HEK293 (cell line): ENCODE data around the gene MYCBPAP.

Experiments
- CTCF ChIA-PET: fragments of 350-600 bp; formaldehyde crosslinking; extraction: SDS; loops from one replicate; lab custom pipeline; 2021; ENCODE audit warnings: antibody characterized with exemption; lab: Yijun Ruan, JAX
- POLR2A ChIA-PET: fragments of 300-600 bp; formaldehyde crosslinking; extraction: SDS; loops from one replicate; lab custom pipeline; 2020; ENCODE audit warnings: antibody characterized with exemption, inconsistent platforms; lab: Yijun Ruan, JAX
- H3K27ac ChIP-seq: fragments of 200-500 bp; sonication (Bioruptor generic); 2 replicates; pipeline ENCODE4 v1.5.1; 2014; ENCODE audit warnings: low read depth, low read length, control low read depth, inconsistent platforms; ENCODE audit errors: extremely low read depth
- H3K36me3 ChIP-seq, 2 experiments: fragments of 200-500 bp in 1 of 2; sonication (Bioruptor generic) in 1 of 2; 1 replicate in 1 of 2; 2 replicates in 1 of 2; pipeline ENCODE4 v1.5.1; 2014 to 2017; ENCODE audit warnings: inconsistent platforms in 2 of 2, low read length in 2 of 2; ENCODE audit not compliant: control insufficient read depth in 2 of 2, insufficient read depth in 1 of 2
- H3K4me1 ChIP-seq: fragments of 200-500 bp; sonication (Bioruptor generic); 2 replicates; pipeline ENCODE4 v1.5.1; 2014; ENCODE audit warnings: mild to moderate bottlenecking, low read length, inconsistent platforms; ENCODE audit not compliant: control insufficient read depth, insufficient read depth
- H3K4me3 ChIP-seq: 2 replicates; pipeline ENCODE4 v1.5.1; 2011; ENCODE audit warnings: low read depth, mild to moderate bottlenecking, control low read depth, low read length, moderate library complexity
- H3K9me3 ChIP-seq: fragments of 200-500 bp; sonication (Bioruptor generic); 2 replicates; pipeline ENCODE4 v1.5.1; 2014; ENCODE audit warnings: low read depth, low read length, inconsistent platforms; ENCODE audit not compliant: control insufficient read depth, insufficient read depth
- EGR2 ChIP-seq: fragments of 450-650 bp; formaldehyde crosslinking; IDR thresholded peaks from 2 replicates; pipeline ENCODE4 v1.5.1; 2016; ENCODE audit warnings: low read depth, missing biosample characterization, missing genetic modification characterization
- PRDM2 ChIP-seq: fragments of 450-650 bp; formaldehyde crosslinking; IDR thresholded peaks from 2 replicates; pipeline ENCODE4 v1.5.1; 2016; ENCODE audit warnings: missing biosample characterization, missing genetic modification characterization, borderline replicate concordance
- ZNF16 ChIP-seq: fragments of 450-650 bp; formaldehyde crosslinking; IDR thresholded peaks from 2 replicates; pipeline ENCODE4 v1.5.1; 2016; ENCODE audit warnings: low read depth, missing biosample characterization, missing genetic modification characterization
- ZNF266 ChIP-seq: fragments of 450-650 bp; formaldehyde crosslinking; IDR thresholded peaks from 2 replicates; pipeline ENCODE4 v1.5.1; 2016; ENCODE audit warnings: missing biosample characterization, missing genetic modification characterization, low read depth
- ZNF37A ChIP-seq: fragments of 450-650 bp; IDR thresholded peaks from 2 replicates; pipeline ENCODE4 v1.5.1; 2018; ENCODE audit warnings: missing biosample characterization, missing genetic modification characterization
- ZNF394 ChIP-seq: fragments of 450-650 bp; formaldehyde crosslinking; IDR thresholded peaks from 2 replicates; pipeline ENCODE4 v1.5.1; 2016; ENCODE audit warnings: missing biosample characterization, missing genetic modification characterization, mild to moderate bottlenecking, moderate library complexity, borderline replicate concordance
- ZNF473 ChIP-seq: fragments of 450-650 bp; formaldehyde crosslinking; IDR thresholded peaks from 2 replicates; pipeline ENCODE4 v1.5.1; 2017; ENCODE audit warnings: missing biosample characterization, missing genetic modification characterization
- ZNF654 ChIP-seq: fragments of 450-650 bp; formaldehyde crosslinking; IDR thresholded peaks from 2 replicates; pipeline ENCODE4 v1.5.1; 2016; ENCODE audit warnings: low read depth, missing biosample characterization, missing genetic modification characterization
- ZNF664 ChIP-seq: fragments of 450-650 bp; formaldehyde crosslinking; IDR thresholded peaks from 2 replicates; pipeline ENCODE4 v1.5.1; 2016; ENCODE audit warnings: missing biosample characterization, missing genetic modification characterization
- ZNF76 ChIP-seq: fragments of 450-650 bp; formaldehyde crosslinking; IDR thresholded peaks from 2 replicates; pipeline ENCODE4; 2016; ENCODE audit warnings: low read depth, missing biosample characterization, missing genetic modification characterization, borderline replicate concordance
- TF ChIP-seq, protein P1 (sequence below): fragments of 450-650 bp; formaldehyde crosslinking; IDR thresholded peaks from 2 replicates; pipeline ENCODE4; 2016; ENCODE audit warnings: missing biosample characterization, missing genetic modification characterization
- TF ChIP-seq, protein P2 (sequence below): fragments of 450-650 bp; formaldehyde crosslinking; IDR thresholded peaks from 2 replicates; pipeline ENCODE4 v1.5.1; 2016; ENCODE audit warnings: missing biosample characterization, missing genetic modification characterization
- TF ChIP-seq, protein P3 (sequence below): fragments of 450-650 bp; formaldehyde crosslinking; IDR thresholded peaks from 2 replicates; pipeline ENCODE4 v1.5.1; 2017; ENCODE audit warnings: missing biosample characterization, missing genetic modification characterization
- TF ChIP-seq, protein P4 (sequence below): fragments of 450-650 bp; formaldehyde crosslinking; conservative IDR thresholded peaks from 2 replicates; pipeline ENCODE4 v1.5.1; 2016; ENCODE audit warnings: low read depth, missing biosample characterization, missing genetic modification characterization
- TF ChIP-seq, protein P5 (sequence below): fragments of 450-650 bp; formaldehyde crosslinking; IDR thresholded peaks from 2 replicates; pipeline ENCODE4 v1.5.1; 2016; ENCODE audit warnings: missing biosample characterization, missing genetic modification characterization

MYCBPAP gene

GRCh38 chr17:50501054-50501453 lies 7.2 kb upstream of the MYCBPAP start:
- Histone ChIP-seq H3K36me3 (no peaks in the 10 kb centered on the region), H3K4me1 (no peaks in the 10 kb centered on the region), H3K27ac (no peak overlapping the region)
- CTCF ChIA-PET: interaction anchor here (0.6 to 7.5 kb wide), 33 partner anchors 8 to 870 kb away, joined by 3 to 95 read pairs (median 4); no protein-coding TSS in a partner anchor
- peak; percentile 29 for TF ChIP-seq ZNF654 (tag by site-specific recombination)
- TF ChIP-seq, protein P1, sequence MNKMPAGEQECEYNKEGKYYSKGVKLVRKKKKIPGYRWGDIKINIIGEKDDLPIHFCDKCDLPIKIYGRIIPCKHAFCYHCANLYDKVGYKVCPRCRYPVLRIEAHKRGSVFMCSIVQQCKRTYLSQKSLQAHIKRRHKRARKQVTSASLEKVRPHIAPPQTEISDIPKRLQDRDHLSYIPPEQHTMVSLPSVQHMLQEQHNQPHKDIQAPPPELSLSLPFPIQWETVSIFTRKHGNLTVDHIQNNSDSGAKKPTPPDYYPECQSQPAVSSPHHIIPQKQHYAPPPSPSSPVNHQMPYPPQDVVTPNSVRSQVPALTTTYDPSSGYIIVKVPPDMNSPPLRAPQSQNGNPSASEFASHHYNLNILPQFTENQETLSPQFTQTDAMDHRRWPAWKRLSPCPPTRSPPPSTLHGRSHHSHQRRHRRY (tag by site-specific recombination): no peak
- TF ChIP-seq, all 188 proteins: peak for 1
- no peaks in the 10 kb centered on the region for H3K9me3 ChIP-seq
- H3K4me3 ChIP-seq: no peak overlapping the region
- POLR2A ChIA-PET: no interaction called here

- ChIA-PET POLR2A (interaction anchor here (1.3 kb wide), 1 partner anchor 138 kb away, joined by 3 read pairs; no protein-coding TSS in a partner anchor), CTCF (interaction anchor here (1.2 to 7.5 kb wide), 12 partner anchors 9 to 151 kb away, joined by 3 to 95 read pairs (median 6); partner anchors contain the start of gene LRRC59)
- no peaks in the 10 kb centered on the region for H3K9me3 ChIP-seq
- TF ChIP-seq, protein P2, sequence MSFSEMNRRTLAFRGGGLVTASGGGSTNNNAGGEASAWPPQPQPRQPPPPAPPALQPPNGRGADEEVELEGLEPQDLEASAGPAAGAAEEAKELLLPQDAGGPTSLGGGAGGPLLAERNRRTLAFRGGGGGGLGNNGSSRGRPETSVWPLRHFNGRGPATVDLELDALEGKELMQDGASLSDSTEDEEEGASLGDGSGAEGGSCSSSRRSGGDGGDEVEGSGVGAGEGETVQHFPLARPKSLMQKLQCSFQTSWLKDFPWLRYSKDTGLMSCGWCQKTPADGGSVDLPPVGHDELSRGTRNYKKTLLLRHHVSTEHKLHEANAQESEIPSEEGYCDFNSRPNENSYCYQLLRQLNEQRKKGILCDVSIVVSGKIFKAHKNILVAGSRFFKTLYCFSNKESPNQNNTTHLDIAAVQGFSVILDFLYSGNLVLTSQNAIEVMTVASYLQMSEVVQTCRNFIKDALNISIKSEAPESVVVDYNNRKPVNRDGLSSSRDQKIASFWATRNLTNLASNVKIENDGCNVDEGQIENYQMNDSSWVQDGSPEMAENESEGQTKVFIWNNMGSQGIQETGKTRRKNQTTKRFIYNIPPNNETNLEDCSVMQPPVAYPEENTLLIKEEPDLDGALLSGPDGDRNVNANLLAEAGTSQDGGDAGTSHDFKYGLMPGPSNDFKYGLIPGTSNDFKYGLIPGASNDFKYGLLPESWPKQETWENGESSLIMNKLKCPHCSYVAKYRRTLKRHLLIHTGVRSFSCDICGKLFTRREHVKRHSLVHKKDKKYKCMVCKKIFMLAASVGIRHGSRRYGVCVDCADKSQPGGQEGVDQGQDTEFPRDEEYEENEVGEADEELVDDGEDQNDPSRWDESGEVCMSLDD (tag by site-specific recombination): no peak
- TF ChIP-seq PRDM2: no peak
- TF ChIP-seq ZNF394 (tag by site-specific recombination): no peak
- no peak for TF ChIP-seq ZNF266 (tag by site-specific recombination)
- TF ChIP-seq ZNF16 (tag by site-specific recombination): no peak
- TF ChIP-seq, protein P3, sequence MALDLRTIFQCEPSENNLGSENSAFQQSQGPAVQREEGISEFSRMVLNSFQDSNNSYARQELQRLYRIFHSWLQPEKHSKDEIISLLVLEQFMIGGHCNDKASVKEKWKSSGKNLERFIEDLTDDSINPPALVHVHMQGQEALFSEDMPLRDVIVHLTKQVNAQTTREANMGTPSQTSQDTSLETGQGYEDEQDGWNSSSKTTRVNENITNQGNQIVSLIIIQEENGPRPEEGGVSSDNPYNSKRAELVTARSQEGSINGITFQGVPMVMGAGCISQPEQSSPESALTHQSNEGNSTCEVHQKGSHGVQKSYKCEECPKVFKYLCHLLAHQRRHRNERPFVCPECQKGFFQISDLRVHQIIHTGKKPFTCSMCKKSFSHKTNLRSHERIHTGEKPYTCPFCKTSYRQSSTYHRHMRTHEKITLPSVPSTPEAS: no peak
- TF ChIP-seq, protein P4, sequence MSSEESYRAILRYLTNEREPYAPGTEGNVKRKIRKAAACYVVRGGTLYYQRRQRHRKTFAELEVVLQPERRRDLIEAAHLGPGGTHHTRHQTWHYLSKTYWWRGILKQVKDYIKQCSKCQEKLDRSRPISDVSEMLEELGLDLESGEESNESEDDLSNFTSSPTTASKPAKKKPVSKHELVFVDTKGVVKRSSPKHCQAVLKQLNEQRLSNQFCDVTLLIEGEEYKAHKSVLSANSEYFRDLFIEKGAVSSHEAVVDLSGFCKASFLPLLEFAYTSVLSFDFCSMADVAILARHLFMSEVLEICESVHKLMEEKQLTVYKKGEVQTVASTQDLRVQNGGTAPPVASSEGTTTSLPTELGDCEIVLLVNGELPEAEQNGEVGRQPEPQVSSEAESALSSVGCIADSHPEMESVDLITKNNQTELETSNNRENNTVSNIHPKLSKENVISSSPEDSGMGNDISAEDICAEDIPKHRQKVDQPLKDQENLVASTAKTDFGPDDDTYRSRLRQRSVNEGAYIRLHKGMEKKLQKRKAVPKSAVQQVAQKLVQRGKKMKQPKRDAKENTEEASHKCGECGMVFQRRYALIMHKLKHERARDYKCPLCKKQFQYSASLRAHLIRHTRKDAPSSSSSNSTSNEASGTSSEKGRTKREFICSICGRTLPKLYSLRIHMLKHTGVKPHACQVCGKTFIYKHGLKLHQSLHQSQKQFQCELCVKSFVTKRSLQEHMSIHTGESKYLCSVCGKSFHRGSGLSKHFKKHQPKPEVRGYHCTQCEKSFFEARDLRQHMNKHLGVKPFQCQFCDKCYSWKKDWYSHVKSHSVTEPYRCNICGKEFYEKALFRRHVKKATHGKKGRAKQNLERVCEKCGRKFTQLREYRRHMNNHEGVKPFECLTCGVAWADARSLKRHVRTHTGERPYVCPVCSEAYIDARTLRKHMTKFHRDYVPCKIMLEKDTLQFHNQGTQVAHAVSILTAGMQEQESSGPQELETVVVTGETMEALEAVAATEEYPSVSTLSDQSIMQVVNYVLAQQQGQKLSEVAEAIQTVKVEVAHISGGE (tag by site-specific recombination): no peak
- no peak for TF ChIP-seq ZNF37A (tag by site-specific recombination)
- TF ChIP-seq ZNF664 (tag by site-specific recombination): no peak
- no peak for TF ChIP-seq EGR2 (tag by site-specific recombination)
- no peak for TF ChIP-seq ZNF473 (tag by site-specific recombination)
- TF ChIP-seq, protein P5, sequence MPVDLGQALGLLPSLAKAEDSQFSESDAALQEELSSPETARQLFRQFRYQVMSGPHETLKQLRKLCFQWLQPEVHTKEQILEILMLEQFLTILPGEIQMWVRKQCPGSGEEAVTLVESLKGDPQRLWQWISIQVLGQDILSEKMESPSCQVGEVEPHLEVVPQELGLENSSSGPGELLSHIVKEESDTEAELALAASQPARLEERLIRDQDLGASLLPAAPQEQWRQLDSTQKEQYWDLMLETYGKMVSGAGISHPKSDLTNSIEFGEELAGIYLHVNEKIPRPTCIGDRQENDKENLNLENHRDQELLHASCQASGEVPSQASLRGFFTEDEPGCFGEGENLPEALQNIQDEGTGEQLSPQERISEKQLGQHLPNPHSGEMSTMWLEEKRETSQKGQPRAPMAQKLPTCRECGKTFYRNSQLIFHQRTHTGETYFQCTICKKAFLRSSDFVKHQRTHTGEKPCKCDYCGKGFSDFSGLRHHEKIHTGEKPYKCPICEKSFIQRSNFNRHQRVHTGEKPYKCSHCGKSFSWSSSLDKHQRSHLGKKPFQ: no peak
- no peak for TF ChIP-seq ZNF76 (tag by site-specific recombination)
Observed at GRCh38 chr17:50502301-50502990, 5.8 kb upstream of the MYCBPAP start.

More at GRCh38 chr17:50502301-50502990, 5.8 kb upstream of the MYCBPAP start:
- Histone ChIP-seq H3K36me3 (no peaks in the 10 kb centered on the region), H3K4me3 (no peak overlapping the region), H3K27ac (no peak overlapping the region), H3K4me1 (no peaks in the 10 kb centered on the region)
